K562 (cell line): ENCODE data around the gene PHLDA3. TPM values are rescaled to one million over a fixed set of nuclear protein-coding genes. Genes with fewer than 3 reads are reported as not detected.

Source experiments
- ATAC-seq: fragments of 200-7000 bp; cut with Tn5 transposase; 3 replicates; pipeline ENCODE4 v1.9.1; 2020; ENCODE audit warnings: moderate library complexity
- BruUV-seq: library from RNA; stranded (reverse); fragments of 400-500 nt; replicated peaks from 2 replicates; lab custom pipeline; 2021; lab: Mats Ljungman, UMichigan
- CTCF ChIA-PET: fragments of 300-600 bp; formaldehyde crosslinking; extraction: SDS; loops from one replicate; lab custom pipeline; 2021; ENCODE audit warnings: low intra/inter-chr PET ratio; lab: Yijun Ruan, JAX
- POLR2A ChIA-PET: fragments of 300-600, 350-650 bp; sonication (Branson Sonifier 250); formaldehyde crosslinking; extraction: SDS; loops from one replicate; lab custom pipeline; 2021; ENCODE audit warnings: antibody characterized with exemption, inconsistent platforms; lab: Yijun Ruan, JAX
- DNase-seq, 4 experiments: peaks; one replicate each; pipeline versions ENCODE4 v3.0.0 to v3.0.0-alpha.2; 2011 to 2018; ENCODE audit warnings: low spot score in 3 of 4, mixed read lengths in 3 of 4; ENCODE audit errors: extremely low read depth in 1 of 4
- FAIRE-seq: peaks from 2 replicates; lab custom pipeline; 2011; peaks lifted over from hg19 to GRCh38; lab: Jason Lieb, UNC
- H2AFZ ChIP-seq: 2 replicates; pipeline ENCODE4 v1.6.0; 2011; ENCODE audit warnings: low read depth, low read length, control low read depth, inconsistent platforms
- H3K27ac ChIP-seq: fragments of 200-600 bp; 3 replicates; pipeline ENCODE4 v1.8.0; 2011; ENCODE audit warnings: low read depth, mild to moderate bottlenecking, control low read depth, inconsistent platforms, low read length, moderate library complexity, mixed read lengths; ENCODE audit errors: extremely low read depth
- H3K27me3 ChIP-seq, 2 experiments: fragments of 300-600 bp in 1 of 2; 2 replicates in 1 of 2; 3 replicates in 1 of 2; pipeline versions ENCODE4 v1.6.0 to v1.8.0; 2011; ENCODE audit warnings: inconsistent platforms in 2 of 2, low read length in 2 of 2, mild to moderate bottlenecking in 1 of 2, mixed read lengths in 1 of 2, moderate library complexity in 1 of 2; ENCODE audit not compliant: control insufficient read depth in 2 of 2, insufficient read depth in 2 of 2
- H3K36me3 ChIP-seq: fragments of 300-600 bp; 3 replicates; pipeline ENCODE4 v1.8.0; 2011; ENCODE audit warnings: mild to moderate bottlenecking, low read length, inconsistent platforms; ENCODE audit not compliant: control insufficient read depth, insufficient read depth
- H3K4me1 ChIP-seq, 2 experiments: fragments of 200-600 bp in 1 of 2; replicated peaks in 1 of 2; 2 replicates in 1 of 2; 3 replicates in 1 of 2; pipeline versions ENCODE4 v1.5.1 to v1.8.0; 2011; ENCODE audit warnings: inconsistent platforms in 2 of 2, low read length in 2 of 2, mild to moderate bottlenecking in 1 of 2, mixed read lengths in 1 of 2, moderate library complexity in 1 of 2; ENCODE audit not compliant: control insufficient read depth in 2 of 2, insufficient read depth in 2 of 2
- H3K4me2 ChIP-seq: 2 replicates; pipeline ENCODE4 v1.6.1; 2011; ENCODE audit warnings: low read length, control low read depth, inconsistent platforms, mixed read lengths; ENCODE audit not compliant: insufficient read depth
- H3K4me3 ChIP-seq: fragments of 200-600 bp; sonication (generic), shearing (Covaris generic); 2 replicates; pipeline ENCODE4 v1.5.1; 2016; ENCODE audit warnings: control low read depth, inconsistent platforms
- H3K79me2 ChIP-seq: fragments of 200-600 bp; 3 replicates; pipeline ENCODE4 v1.8.0; 2011; ENCODE audit warnings: low read length, inconsistent platforms; ENCODE audit not compliant: control insufficient read depth, insufficient read depth
- H3K9ac ChIP-seq, 2 experiments: 2 replicates each; pipeline versions ENCODE4 v1.6.0 to v1.6.1; 2011; ENCODE audit warnings: low read depth in 2 of 2, low read length in 2 of 2, control low read depth in 1 of 2, inconsistent platforms in 1 of 2, mild to moderate bottlenecking in 1 of 2, mixed read lengths in 1 of 2; ENCODE audit not compliant: insufficient read depth in 1 of 2
- H3K9me1 ChIP-seq: one replicate; pipeline ENCODE4 v1.6.0; 2011; ENCODE audit warnings: inconsistent platforms, mild to moderate bottlenecking, low read length, moderate library complexity; ENCODE audit not compliant: control insufficient read depth, insufficient read depth
- H3K9me3 ChIP-seq: replicated peaks from 2 replicates; pipeline ENCODE4 v1.5.1; 2011; ENCODE audit warnings: low read depth, low read length, inconsistent platforms; ENCODE audit not compliant: control insufficient read depth, insufficient read depth
- H4K20me1 ChIP-seq: replicated peaks from 2 replicates; pipeline ENCODE4 v1.6.1; 2011; ENCODE audit warnings: low read length, inconsistent platforms, mixed read lengths; ENCODE audit not compliant: control insufficient read depth, insufficient read depth
- CEBPG ChIP-seq, 3 experiments: fragments of 200-800 bp in 1 of 3; sonication (Bioruptor generic) in 1 of 3; sonication (generic) in 1 of 3; formaldehyde crosslinking in 1 of 3; IDR thresholded peaks in 2 of 3; conservative IDR thresholded peaks in 1 of 3; 2 replicates each; pipeline versions ENCODE4 v1.6.1 to v1.8.0; 2016 to 2022; ENCODE audit warnings: missing compliant biosample characterization in 2 of 3, missing genetic modification characterization in 2 of 3, mild to moderate bottlenecking in 1 of 3, missing genetic modification reagents in 1 of 3
- EGR1 ChIP-seq: fragments of 450-650 bp; conservative IDR thresholded peaks from 2 replicates; pipeline ENCODE4 v1.6.1; 2017; ENCODE audit warnings: mild to moderate bottlenecking
- EP300 ChIP-seq: IDR thresholded peaks from 2 replicates; pipeline ENCODE4 v1.6.1; 2012; ENCODE audit warnings: low read length, improper control_type of control experiment
- HMG20B ChIP-seq: fragments of 250-450 bp; sonication (Bioruptor Pico); IDR thresholded peaks from 2 replicates; pipeline ENCODE4 v1.5.0; 2021; ENCODE audit warnings: mild to moderate bottlenecking
- HNRNPL ChIP-seq: fragments of 200-400 bp; formaldehyde crosslinking; IDR thresholded peaks from 2 replicates; pipeline ENCODE4 v1.6.1; 2017; ENCODE audit warnings: low read depth, mild to moderate bottlenecking, low read length
- MAZ ChIP-seq, 2 experiments: fragments of 450-650 bp in 1 of 2; sonication (generic) in 1 of 2; formaldehyde crosslinking; IDR thresholded peaks in 1 of 2; conservative IDR thresholded peaks in 1 of 2; 2 replicates each; pipeline versions ENCODE4 v1.4.0 to v1.5.0; 2020; ENCODE audit warnings: mild to moderate bottlenecking in 1 of 2, missing genetic modification reagents in 1 of 2
- MTA1 ChIP-seq: fragments of 450-650 bp; IDR thresholded peaks from 2 replicates; pipeline ENCODE4 v1.6.1; 2017; ENCODE audit warnings: borderline replicate concordance
- NRF1 ChIP-seq, 2 experiments: fragments of 450-650 bp; IDR thresholded peaks in 1 of 2; conservative IDR thresholded peaks in 1 of 2; 2 replicates each; pipeline ENCODE4 v1.6.1; 2014; ENCODE audit warnings: mild to moderate bottlenecking in 2 of 2
- TFAP4 ChIP-seq: sonication (generic); formaldehyde crosslinking; IDR thresholded peaks from 2 replicates; pipeline ENCODE4 v1.8.0; 2022; ENCODE audit warnings: missing genetic modification reagents, mild to moderate bottlenecking, moderate library complexity, borderline replicate concordance
- ZBTB40 ChIP-seq, 2 experiments: fragments of 450-650 bp in 1 of 2; sonication (generic) in 1 of 2; formaldehyde crosslinking in 1 of 2; IDR thresholded peaks; 2 replicates each; pipeline versions ENCODE4 v1.7.1 to v1.9.0; 2016 to 2022; ENCODE audit warnings: inconsistent platforms in 1 of 2, mild to moderate bottlenecking in 1 of 2, missing genetic modification reagents in 1 of 2
- ZNF347 ChIP-seq: fragments of 450-650 bp; formaldehyde crosslinking; IDR thresholded peaks from 2 replicates; pipeline ENCODE4 v1.4.0; 2020; ENCODE audit warnings: low read depth, mild to moderate bottlenecking, moderate library complexity
- WGBS: fragments of 100-300 bp; shearing (Covaris generic); methylation state at CpG from one replicate; pipeline ENCODE4 v1.1.6; 2016; ENCODE audit warnings: low coverage, mixed read lengths; ENCODE audit not compliant: insufficient coverage; ENCODE audit errors: missing lambda C conversion rate; 5-methylcytosine and 5-hydroxymethylcytosine counted together
- in situ Hi-C: fragments of 300-500 bp; cut with MboI; formaldehyde crosslinking; loops from 4 replicates; pipeline ENCODE4 v1.15.0; 2018; ENCODE audit warnings: inconsistent platforms, mixed read lengths
- intact Hi-C: fragments of 100-400 bp; cut with micrococcal nuclease; formaldehyde crosslinking; loops from 2 replicates; pipeline ENCODE4 v1.14.2; 2022
- polyA plus RNA-seq, 8 experiments: library from polyadenylated mRNA; depleted of rRNA in 4 of 8; stranded (reverse) in 5 of 8; unstranded in 3 of 8; fragments of >200 nt; fragmentation: Nextera tagmentation in 2 of 8; fragmentation: Illumina TruSeq in 1 of 8; extraction: Ambion mirVana in 2 of 8; extraction: Trizol in 1 of 8; gene quantifications; 2 replicates each; pipeline versions ENCODE4 v1.2.1 to v1.2.3, GENCODE V29; 2011 to 2014; ENCODE audit warnings: inconsistent platforms in 1 of 8, missing spikeins in 1 of 8
- total RNA-seq, 7 experiments: library from RNA; depleted of rRNA in 6 of 7; stranded (reverse); fragments of >200 nt in 6 of 7; fragmentation: Illumina TruSeq in 2 of 7; extraction: Trizol in 2 of 7; gene quantifications; 2 replicates each; pipeline versions ENCODE4 v1.2.1 to v1.2.3, GENCODE V29; 2011 to 2021; ENCODE audit warnings: low replicate concordance in 1 of 7

PHLDA3 gene
- total and polyA plus RNA-seq, 9 of the 15 experiments (the other 6 are each of a cell fraction or from before 2014, with no cell fraction given): 0.11 to 0.27 TPM; not detected in 7

DNA sequence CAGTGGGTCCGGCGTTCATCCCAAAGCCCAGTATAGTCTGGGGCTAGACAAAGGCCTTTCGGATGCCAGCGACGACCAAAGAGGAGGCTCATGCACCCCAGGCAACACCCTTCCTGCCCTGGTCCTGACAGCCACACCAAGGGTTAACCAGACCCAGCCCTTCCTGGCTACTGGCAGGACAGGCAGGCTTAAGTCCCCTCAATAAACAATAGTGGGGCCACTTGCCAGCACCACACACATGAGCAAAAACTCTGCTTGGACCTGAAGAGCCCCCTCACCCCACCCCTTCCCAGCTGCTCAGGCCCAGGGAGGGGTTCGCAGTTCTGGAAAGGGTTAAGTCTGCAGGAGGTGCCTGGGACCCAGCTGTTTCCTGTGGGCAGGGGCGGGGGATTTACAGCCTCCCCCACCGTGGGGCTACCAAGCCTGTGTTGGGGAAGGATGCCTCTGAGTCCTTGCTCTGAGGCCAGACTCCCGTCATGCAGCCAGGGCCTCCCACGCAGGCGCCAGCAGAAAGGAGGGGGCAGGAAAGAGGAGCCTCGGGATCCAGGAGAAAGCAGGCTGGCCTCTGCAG lies 18.2 kb downstream of the PHLDA3 start:
- intact Hi-C loops (no loop called here), in situ Hi-C loops (no loop called here)
- DNase-seq (peak in 1 of 4 experiments; percentile 32), ATAC-seq (no peak), FAIRE-seq (no peak)
- H3K27me3 ChIP-seq: peaks cover 5% of the 10 kb centered on the region in 2 experiments; a peak in 4 of 5 replicates
- no peaks in the 10 kb centered on the region for H3K9me3 ChIP-seq
- H3K79me2 ChIP-seq: no peaks in the 10 kb centered on the region
- no peaks in the 10 kb centered on the region for H4K20me1 ChIP-seq
- H3K9me1 ChIP-seq: no peaks in the 10 kb centered on the region
- POLR2A ChIA-PET: interaction anchor here (1.2 to 1.7 kb wide), 3 partner anchors 9 to 25 kb away, joined by 3 to 6 read pairs (median 3); no protein-coding TSS in a partner anchor
- no peak overlapping the region for H2AFZ ChIP-seq
- peaks cover 0 to 11% of the 10 kb centered on the region in 2 experiments; a peak in 4 of 5 replicates for H3K4me1 ChIP-seq
- no peak overlapping the region for H3K9ac ChIP-seq
- CTCF ChIA-PET: interaction anchor here (0.6 to 8.0 kb wide), 3 partner anchors 31 to 90 kb away, joined by 3 to 90 read pairs (median 5); no protein-coding TSS in a partner anchor
- H3K4me3 ChIP-seq: no peak overlapping the region
- no peak overlapping the region for H3K27ac ChIP-seq
- no peaks in the 10 kb centered on the region for H3K36me3 ChIP-seq
- BruUV-seq: no TSS peak
- no peak overlapping the region for H3K4me2 ChIP-seq
- WGBS: 7% methylated on average over 12 of the region's 12 CpGs
- TF ChIP-seq EGR1 (peak; percentile 84), MAZ (CRISPR knock-in tag; conservative IDR thresholded peaks at IDR 0.05 in 1 of 2, IDR thresholded peaks at IDR 0.05 in 1 of 2) (peak in 1 of 2 experiments; percentile 42; a peak in 2 of 4 replicates), ZBTB40 (IDR thresholded peaks at IDR 0.05) (no peak), ZBTB40 (CRISPR knock-in tag; IDR thresholded peaks at IDR 0.05) (no peak), HMG20B (CRISPR knock-in tag) (no peak), HNRNPL (no peak), MTA1 (no peak), TFAP4 (CRISPR knock-in tag) (peak; percentile 56), ZNF347 (CRISPR knock-in tag) (no peak), CEBPG (CRISPR knock-in tag; IDR thresholded peaks at IDR 0.05) (no peak), CEBPG (tag; conservative IDR thresholded peaks at IDR 0.05 in 1 of 2, IDR thresholded peaks at IDR 0.05 in 1 of 2) (no peak), NRF1 (conservative IDR thresholded peaks at IDR 0.05 in 1 of 2, IDR thresholded peaks at IDR 0.05 in 1 of 2) (peak; percentile 87 to 88), EP300 (no peak)
